ENCODE data around the gene DOC2B. TPM values are rescaled to one million over a fixed set of nuclear protein-coding genes. Genes with fewer than 3 reads are reported as not detected.
"Not testable (repeated sequence)": the region's sequence is repeated elsewhere in the genome, so short reads cannot be mapped to it uniquely, and the experiment has no call there.

Gene DOC2B
- total RNA-seq, 1 donor from 2014 or later: 0.34 TPM

DNA sequence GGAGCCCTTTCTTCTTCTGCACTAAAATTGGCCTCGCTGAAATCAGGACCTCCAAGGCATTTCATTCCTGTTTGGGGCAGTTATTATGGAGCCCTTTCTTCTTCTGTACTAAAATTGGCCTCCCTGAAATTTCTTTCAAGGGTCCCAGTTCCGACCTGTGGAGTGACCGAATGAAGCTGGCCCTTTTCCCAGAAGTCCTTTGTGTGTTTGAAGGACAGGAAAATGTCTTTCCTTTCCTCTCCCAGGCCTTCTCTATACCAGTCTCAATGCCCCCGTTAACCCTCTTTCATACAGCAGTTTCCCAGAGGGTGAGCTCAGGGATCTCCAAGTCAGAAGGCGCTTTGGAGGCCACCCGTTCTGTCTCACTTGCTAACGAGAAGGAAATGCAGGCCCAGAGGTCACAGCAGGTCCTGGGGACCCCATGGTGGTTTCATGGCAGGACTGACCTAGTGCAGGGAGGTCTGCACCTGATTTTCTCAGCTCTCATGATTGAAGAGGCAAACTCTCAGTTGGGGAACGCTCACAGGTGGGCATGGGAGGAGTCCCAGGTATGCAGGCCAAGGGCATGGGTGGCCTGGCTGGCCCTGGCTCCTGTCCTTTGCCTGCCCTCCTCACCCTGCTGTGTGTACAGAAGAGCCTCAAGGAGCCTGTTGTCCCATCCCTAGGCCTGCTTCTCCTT, 37.1 kb upstream of the DOC2B start:
- no peaks in the 10 kb centered on the region for H3K4me1 ChIP-seq
- no peak overlapping the region for H3K4me2 ChIP-seq
- Mint-ChIP-seq H3K27ac (no peak overlapping the region), H3K4me3 (no peak overlapping the region), H3K4me1 (peaks cover 6% of the 10 kb centered on the region), H3K9me3 (no peaks in the 10 kb centered on the region), H3K27me3 (ENCODE audit: insufficient read depth, low read depth) (peaks cover 4% of the 10 kb centered on the region), H3K36me3 (no peaks in the 10 kb centered on the region)
- no peak for DNase-seq (ENCODE audit: low spot score)
- H3K9me3 ChIP-seq (ENCODE audit: low read depth): no peaks in the 10 kb centered on the region
- TF ChIP-seq EZH2phosphoT487 (IDR thresholded peaks at IDR 0.05): no peak
- TF ChIP-seq, protein P1, sequence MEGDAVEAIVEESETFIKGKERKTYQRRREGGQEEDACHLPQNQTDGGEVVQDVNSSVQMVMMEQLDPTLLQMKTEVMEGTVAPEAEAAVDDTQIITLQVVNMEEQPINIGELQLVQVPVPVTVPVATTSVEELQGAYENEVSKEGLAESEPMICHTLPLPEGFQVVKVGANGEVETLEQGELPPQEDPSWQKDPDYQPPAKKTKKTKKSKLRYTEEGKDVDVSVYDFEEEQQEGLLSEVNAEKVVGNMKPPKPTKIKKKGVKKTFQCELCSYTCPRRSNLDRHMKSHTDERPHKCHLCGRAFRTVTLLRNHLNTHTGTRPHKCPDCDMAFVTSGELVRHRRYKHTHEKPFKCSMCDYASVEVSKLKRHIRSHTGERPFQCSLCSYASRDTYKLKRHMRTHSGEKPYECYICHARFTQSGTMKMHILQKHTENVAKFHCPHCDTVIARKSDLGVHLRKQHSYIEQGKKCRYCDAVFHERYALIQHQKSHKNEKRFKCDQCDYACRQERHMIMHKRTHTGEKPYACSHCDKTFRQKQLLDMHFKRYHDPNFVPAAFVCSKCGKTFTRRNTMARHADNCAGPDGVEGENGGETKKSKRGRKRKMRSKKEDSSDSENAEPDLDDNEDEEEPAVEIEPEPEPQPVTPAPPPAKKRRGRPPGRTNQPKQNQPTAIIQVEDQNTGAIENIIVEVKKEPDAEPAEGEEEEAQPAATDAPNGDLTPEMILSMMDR (IDR thresholded peaks at IDR 0.05): no peak
- no peak for TF ChIP-seq EZH2 (IDR thresholded peaks at IDR 0.05)
- no peak overlapping the region for H2AFZ ChIP-seq (replicated peaks)
- no peak overlapping the region for H3K9ac ChIP-seq
- H3K79me2 ChIP-seq (ENCODE audit: low read depth): no peaks in the 10 kb centered on the region
- H3K27me3 ChIP-seq: no peaks in the 10 kb centered on the region
- no peak overlapping the region for H3K27ac ChIP-seq
- no peaks in the 10 kb centered on the region for H3K36me3 ChIP-seq
- no peaks in the 10 kb centered on the region for H4K20me1 ChIP-seq (ENCODE audit: low read depth)
- H3F3A ChIP-seq (ENCODE audit: low read depth): peaks cover 4% of the 10 kb centered on the region
- H3K4me3 ChIP-seq: no peak overlapping the region

DNA sequence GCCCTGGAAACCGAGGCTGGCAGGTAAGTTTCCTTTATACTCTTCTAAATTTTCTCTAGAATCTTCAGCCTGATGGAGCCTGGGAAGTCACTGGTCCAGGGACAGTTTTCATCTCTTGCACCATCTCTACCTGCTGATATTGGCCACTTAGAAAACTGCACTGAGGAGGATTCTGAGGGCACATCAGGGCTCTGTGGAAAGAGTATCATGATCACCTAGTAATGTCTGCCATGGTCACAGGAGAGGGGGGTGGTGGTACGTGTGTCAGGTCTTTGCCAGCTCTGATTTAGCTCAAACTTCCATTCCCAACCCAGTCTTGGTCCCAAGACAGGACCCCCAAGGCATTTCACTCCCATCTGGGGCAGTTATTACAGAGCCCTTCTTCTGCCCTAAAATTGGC, 35.2 kb upstream of the DOC2B start:
- Histone ChIP-seq H3K79me2 (ENCODE audit: low read depth) (no peaks in the 10 kb centered on the region), H3K9ac (no peak overlapping the region), H2AFZ (replicated peaks) (peak overlapping the region; percentile 79), H3K27me3 (no peaks in the 10 kb centered on the region), H3K4me3 (no peak overlapping the region), H4K20me1 (ENCODE audit: low read depth) (no peaks in the 10 kb centered on the region), H3K36me3 (no peaks in the 10 kb centered on the region), H3K4me1 (no peaks in the 10 kb centered on the region), H3K27ac (no peak overlapping the region), H3F3A (ENCODE audit: low read depth) (peaks cover 4% of the 10 kb centered on the region), H3K4me2 (no peak overlapping the region), H3K9me3 (ENCODE audit: low read depth) (no peaks in the 10 kb centered on the region)
- Mint-ChIP-seq H3K36me3 (no peaks in the 10 kb centered on the region), H3K9me3 (no peaks in the 10 kb centered on the region), H3K4me1 (peaks cover 2% of the 10 kb centered on the region), H3K27ac (no peak overlapping the region), H3K27me3 (ENCODE audit: insufficient read depth, low read depth) (no peaks in the 10 kb centered on the region), H3K4me3 (no peak overlapping the region)
- no peak for TF ChIP-seq EZH2phosphoT487 (IDR thresholded peaks at IDR 0.05)
- no peak for DNase-seq (ENCODE audit: low spot score)

DNA sequence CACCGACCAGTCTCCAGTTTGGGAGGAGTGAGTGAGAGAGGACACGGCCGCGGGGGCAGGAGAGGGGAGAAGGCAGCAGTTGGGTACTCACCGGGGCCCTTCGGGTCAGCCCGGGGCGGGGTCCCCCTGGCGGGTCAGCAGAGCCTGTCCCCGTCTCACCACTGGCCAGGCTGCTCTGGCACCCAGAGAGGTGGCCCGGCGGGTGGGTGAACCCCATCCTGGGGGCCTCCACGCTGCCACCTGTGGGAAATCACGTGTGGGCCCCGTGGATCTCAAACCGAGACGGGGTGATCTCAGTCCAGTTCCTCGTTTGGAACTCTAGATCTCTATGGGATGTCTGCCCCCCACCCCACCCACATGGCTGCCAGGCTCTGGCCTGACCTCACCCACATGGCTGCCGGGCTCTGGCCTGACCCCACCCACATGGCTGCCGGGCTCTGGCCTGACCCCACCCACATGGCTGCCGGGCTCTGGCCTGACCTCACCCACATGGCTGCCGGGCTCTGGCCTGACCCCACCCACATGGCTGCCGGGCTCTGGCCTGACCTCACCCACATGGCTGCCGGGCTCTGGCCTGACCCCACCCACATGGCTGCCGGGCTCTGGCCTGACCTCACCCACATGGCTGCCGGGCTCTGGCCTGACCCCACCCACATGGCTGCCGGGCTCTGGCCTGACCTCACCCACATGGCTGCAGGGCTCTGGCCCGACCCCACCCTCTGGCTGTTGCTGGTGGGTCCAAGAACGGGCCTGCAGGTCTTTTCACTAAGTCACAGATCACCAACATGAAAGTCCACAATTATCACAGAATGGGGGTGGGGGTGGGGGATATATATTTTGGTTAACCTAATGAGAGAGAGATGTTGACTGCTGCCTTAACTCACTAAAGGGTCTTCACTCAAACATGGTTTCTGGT, 34.4 kb upstream of the DOC2B start:
- not testable (repeated sequence) for H3K79me2 ChIP-seq (ENCODE audit: low read depth); H3K4me1 ChIP-seq; H3F3A ChIP-seq (ENCODE audit: low read depth); DNase-seq (ENCODE audit: low spot score); H3K4me3 Mint-ChIP-seq; H3K36me3 ChIP-seq; H3K9me3 ChIP-seq (ENCODE audit: low read depth); H3K27ac ChIP-seq; H3K9ac ChIP-seq; H4K20me1 ChIP-seq (ENCODE audit: low read depth); H3K4me3 ChIP-seq; H3K9me3 Mint-ChIP-seq; H3K36me3 Mint-ChIP-seq; H3K4me1 Mint-ChIP-seq; H3K27me3 ChIP-seq; H3K4me2 ChIP-seq; H3K27me3 Mint-ChIP-seq (ENCODE audit: insufficient read depth, low read depth)
- H2AFZ ChIP-seq (replicated peaks): peak overlapping the region; percentile 79
- peak overlapping the region; percentile 89 for H3K27ac Mint-ChIP-seq

DNA sequence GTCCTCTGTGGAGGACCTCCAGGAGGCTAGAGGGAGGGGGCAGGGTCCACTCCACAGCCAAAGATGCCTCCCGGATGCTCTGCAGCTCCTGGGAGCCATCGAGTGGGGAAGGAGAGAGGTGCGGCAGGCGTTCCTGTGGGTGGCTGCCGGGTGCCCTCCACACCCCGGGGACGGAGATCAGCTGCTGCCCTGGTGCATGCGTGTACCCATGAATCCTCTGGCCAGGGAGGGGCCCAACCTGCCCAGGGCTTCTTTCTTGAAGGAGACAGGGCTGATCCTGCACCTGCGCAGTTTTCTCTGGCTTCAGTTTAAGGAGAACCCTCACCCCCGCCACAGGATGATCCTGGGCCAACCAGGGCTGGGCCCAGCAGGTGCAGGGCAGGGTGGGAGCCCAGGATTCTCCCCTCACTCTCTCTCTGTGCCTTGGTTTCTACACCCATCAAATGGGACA, 33.5 kb upstream of the DOC2B start:
- no peak for TF ChIP-seq EZH2phosphoT487 (IDR thresholded peaks at IDR 0.05)
- TF ChIP-seq, protein P1 (IDR thresholded peaks at IDR 0.05): no peak
- Histone ChIP-seq H3K27me3 (no peaks in the 10 kb centered on the region), H3K4me2 (no peak overlapping the region), H3K9me3 (ENCODE audit: low read depth) (no peaks in the 10 kb centered on the region), H3K4me3 (no peak overlapping the region), H3K9ac (no peak overlapping the region), H3K4me1 (no peaks in the 10 kb centered on the region), H2AFZ (replicated peaks) (no peak overlapping the region), H3F3A (ENCODE audit: low read depth) (peaks cover 1% of the 10 kb centered on the region), H3K36me3 (no peaks in the 10 kb centered on the region), H3K27ac (no peak overlapping the region), H3K79me2 (ENCODE audit: low read depth) (no peaks in the 10 kb centered on the region), H4K20me1 (ENCODE audit: low read depth) (no peaks in the 10 kb centered on the region)
- DNase-seq (ENCODE audit: low spot score): no peak
- Mint-ChIP-seq H3K9me3 (no peaks in the 10 kb centered on the region), H3K4me1 (peaks cover 2% of the 10 kb centered on the region), H3K27ac (no peak overlapping the region), H3K27me3 (ENCODE audit: insufficient read depth, low read depth) (no peaks in the 10 kb centered on the region), H3K36me3 (no peaks in the 10 kb centered on the region), H3K4me3 (no peak overlapping the region)

Data from neural progenitor cell (in vitro differentiated cells).